CD4-positive, alpha-beta T cell (primary cell): Measurements from ENCODE around the gene EP300. TPM values are rescaled to one million over a fixed set of nuclear protein-coding genes. Genes with fewer than 3 reads are reported as not detected.

Experiments
- ATAC-seq: fragments of 200-7000 bp; cut with Tn5 transposase; one replicate; pipeline ENCODE4 v1.10.0; 2022; ENCODE audit warnings: mild to moderate bottlenecking; ENCODE audit not compliant: poor library complexity
- CTCF ChIA-PET: fragments of 350-600 bp; sonication (Branson Sonifier 250); formaldehyde crosslinking; loops from one replicate; lab custom pipeline; 2021; ENCODE audit warnings: antibody characterized with exemption, inconsistent platforms; lab: Charles Lee
- POLR2A ChIA-PET: fragments of 350-600 bp; sonication (Branson Sonifier 250); formaldehyde crosslinking; loops from one replicate; lab custom pipeline; 2021; ENCODE audit warnings: antibody characterized with exemption, inconsistent platforms; lab: Charles Lee
- DNase-seq, 14 experiments: peaks; one replicate each; pipeline ENCODE4 v3.0.0-alpha.2; 2013 to 2020; ENCODE audit warnings: mixed read lengths in 2 of 14
- H3K27ac ChIP-seq, 2 donors: one replicate each; pipeline versions ENCODE4 v1.5.1 to v1.7.0; 2013; ENCODE audit warnings: low read length in 2 of 2, low read depth in 1 of 2, mild to moderate bottlenecking in 1 of 2
- H3K27me3 ChIP-seq, 2 experiments: 1 replicate in 1 of 2; 2 replicates in 1 of 2; pipeline versions ENCODE4 v1.6.1 to v1.7.0; 2013; ENCODE audit warnings: low read length in 2 of 2, control low read depth in 1 of 2, mild to moderate bottlenecking in 1 of 2, moderate library complexity in 1 of 2; ENCODE audit not compliant: insufficient read depth in 2 of 2, control insufficient read depth in 1 of 2
- H3K36me3 ChIP-seq: one replicate; pipeline ENCODE4 v1.6.1; 2013; ENCODE audit warnings: low read length, control low read depth; ENCODE audit not compliant: insufficient read depth
- H3K4me1 ChIP-seq: one replicate; pipeline ENCODE4 v1.6.1; 2013; ENCODE audit warnings: low read length, control low read depth; ENCODE audit not compliant: insufficient read depth
- H3K4me3 ChIP-seq: one replicate; pipeline ENCODE4 v1.5.1; 2013; ENCODE audit warnings: mild to moderate bottlenecking, low read length, moderate library complexity
- H3K9me3 ChIP-seq, 2 experiments: 1 replicate in 1 of 2; 2 replicates in 1 of 2; pipeline versions ENCODE4 v1.6.1 to v1.7.0; 2013; ENCODE audit warnings: low read length in 2 of 2, mild to moderate bottlenecking in 2 of 2, control low read depth in 1 of 2, moderate library complexity in 1 of 2; ENCODE audit not compliant: control insufficient read depth in 1 of 2, insufficient read depth in 1 of 2
- H3K27ac Mint-ChIP-seq: one replicate; pipeline ENCODE4 v1.8.0; 2020; ENCODE audit warnings: mixed read lengths
- H3K27me3 Mint-ChIP-seq: one replicate; pipeline ENCODE4 v1.8.0; 2021; ENCODE audit warnings: mixed read lengths
- H3K36me3 Mint-ChIP-seq: one replicate; pipeline ENCODE4 v1.8.0; 2021; ENCODE audit warnings: low read depth, mixed read lengths
- H3K4me1 Mint-ChIP-seq: one replicate; pipeline ENCODE4 v1.8.0; 2021; ENCODE audit warnings: low read depth, mixed read lengths
- H3K4me3 Mint-ChIP-seq: one replicate; pipeline ENCODE4 v1.8.0; 2020; ENCODE audit warnings: mild to moderate bottlenecking, mixed read lengths
- H3K9me3 Mint-ChIP-seq: one replicate; pipeline ENCODE4 v1.8.0; 2020; ENCODE audit warnings: mixed read lengths
- CTCF ChIP-seq: fragments of 200-600 bp; IDR thresholded peaks from one replicate; pipeline ENCODE4 v1.8.0; 2022; ENCODE audit warnings: antibody characterized with exemption, mild to moderate bottlenecking
- intact Hi-C, 2 experiments: fragments of 100-400 bp; cut with DNase I in 1 of 2; cut with micrococcal nuclease in 1 of 2; formaldehyde crosslinking; loops; one replicate each; pipeline versions ENCODE4 v1.15.1 to v1.9.0; 2023 to 2025; cut with DNase I, micrococcal nuclease
- total RNA-seq, 174 experiments: library from RNA in 2 of 174; stranded (reverse) in 2 of 174; gene quantifications; one replicate each; pipeline ENCODE4 v1.2.3 and lab custom pipeline; 2021 to 2026

Gene EP300
- total RNA-seq, 2 experiments from 2014 or later = 126 to 134 TPM

GRCh38 chr22:41181349-41182241 lies 89.2 kb downstream of the EP300 start:
- ChIA-PET CTCF (no interaction called here), POLR2A (interaction anchor here (1.4 to 1.6 kb wide), 2 partner anchors 56 to 230 kb away, joined by 3 to 4 read pairs; partner anchors contain the start of gene RBX1)
- Mint-ChIP-seq H3K9me3 (no peaks in the 10 kb centered on the region), H3K27me3 (no peaks in the 10 kb centered on the region), H3K27ac (peak overlapping the region; percentile 45), H3K4me3 (no peak overlapping the region), H3K36me3 (peaks cover 38% of the 10 kb centered on the region), H3K4me1 (no peaks in the 10 kb centered on the region)
- no peak overlapping the region for H3K27ac ChIP-seq
- peaks cover 27% of the 10 kb centered on the region for H3K36me3 ChIP-seq
- H3K27me3 ChIP-seq = no peaks in the 10 kb centered on the region
- TF ChIP-seq CTCF = no peak
- intact Hi-C loops = no loop called here
- peaks cover 6% of the 10 kb centered on the region for H3K4me1 ChIP-seq
- ATAC-seq = no peak
- no peak overlapping the region for H3K4me3 ChIP-seq
- no peaks in the 10 kb centered on the region for H3K9me3 ChIP-seq
- peak in 2 of 14 experiments; percentile 30 to 50 for DNase-seq

GRCh38 chr22:41184679-41185078 lies 92.3 kb downstream of the EP300 start:
- Mint-ChIP-seq H3K27me3 (no peaks in the 10 kb centered on the region), H3K4me3 (no peak overlapping the region), H3K4me1 (no peaks in the 10 kb centered on the region), H3K36me3 (peaks cover 9% of the 10 kb centered on the region), H3K9me3 (no peaks in the 10 kb centered on the region), H3K27ac (no peak overlapping the region)
- ChIA-PET CTCF (interaction anchor here (0.7 kb wide), 1 partner anchor 335 kb away, joined by 3 read pairs; no protein-coding TSS in a partner anchor), POLR2A (no interaction called here)
- intact Hi-C loops = no loop called here
- no peak for ATAC-seq
- Histone ChIP-seq H3K27ac (no peak overlapping the region), H3K4me1 (peaks cover 6% of the 10 kb centered on the region), H3K4me3 (no peak overlapping the region), H3K27me3 (no peaks in the 10 kb centered on the region), H3K36me3 (peaks cover 3% of the 10 kb centered on the region), H3K9me3 (no peaks in the 10 kb centered on the region)
- DNase-seq = no peak
- TF ChIP-seq CTCF = no peak

GRCh38 chr22:41191467-41191866 lies 99.1 kb downstream of the EP300 start:
- Histone ChIP-seq H3K4me1 (no peaks in the 10 kb centered on the region), H3K27ac (no peak overlapping the region), H3K9me3 (no peaks in the 10 kb centered on the region), H3K27me3 (no peaks in the 10 kb centered on the region), H3K4me3 (no peak overlapping the region), H3K36me3 (no peaks in the 10 kb centered on the region)
- ChIA-PET CTCF (no interaction called here), POLR2A (no interaction called here)
- Mint-ChIP-seq H3K27me3 (no peaks in the 10 kb centered on the region), H3K9me3 (no peaks in the 10 kb centered on the region), H3K36me3 (no peaks in the 10 kb centered on the region), H3K27ac (no peak overlapping the region), H3K4me1 (no peaks in the 10 kb centered on the region), H3K4me3 (no peak overlapping the region)
- TF ChIP-seq CTCF = no peak
- ATAC-seq (no peak), DNase-seq (no peak)
- intact Hi-C loops = loop anchor here in 1 of 2 experiments (10.0 kb wide), 1 partner anchor 433 kb away; the partner anchor contains the start of genes DESI1 and XRCC6
